ENCODE data around the gene PAGR1.

GRCh38 chr16:29858149-29858849, 42.3 kb downstream of the PAGR1 start:
- no peak for TF ChIP-seq CTCF (IDR thresholded peaks at IDR 0.05)
- no peak for TF ChIP-seq ZFX (IDR thresholded peaks at IDR 0.05; ENCODE audit: borderline replicate concordance)

All from 22Rv1 (cell line).